Osteocyte (in vitro differentiated cells): Measurements from ENCODE around the gene ARHGAP27. TPM values are rescaled to one million over a fixed set of nuclear protein-coding genes. Genes with fewer than 3 reads are reported as not detected.

Experiments used
- DNase-seq: peaks from one replicate; pipeline ENCODE4 v3.0.0; 2021; ENCODE audit warnings: mixed read lengths; ENCODE audit not compliant: unreplicated experiment; ENCODE audit errors: extremely low spot score
- H3K27ac Mint-ChIP-seq: one replicate; pipeline ENCODE4 v1.8.0; 2021; ENCODE audit warnings: mild to moderate bottlenecking, mixed read lengths; ENCODE audit not compliant: unreplicated experiment
- H3K27me3 Mint-ChIP-seq: one replicate; pipeline ENCODE4 v1.8.0; 2021; ENCODE audit warnings: mixed read lengths; ENCODE audit not compliant: unreplicated experiment
- H3K36me3 Mint-ChIP-seq: one replicate; pipeline ENCODE4 v1.8.0; 2021; ENCODE audit warnings: mixed read lengths; ENCODE audit not compliant: unreplicated experiment
- H3K4me1 Mint-ChIP-seq: one replicate; pipeline ENCODE4 v1.8.0; 2021; ENCODE audit warnings: mixed read lengths; ENCODE audit not compliant: unreplicated experiment
- H3K4me3 Mint-ChIP-seq: one replicate; pipeline ENCODE4 v1.8.0; 2021; ENCODE audit warnings: mild to moderate bottlenecking, moderate library complexity, mixed read lengths; ENCODE audit not compliant: unreplicated experiment
- H3K9me3 Mint-ChIP-seq: one replicate; pipeline ENCODE4 v1.8.0; 2021; ENCODE audit warnings: mixed read lengths; ENCODE audit not compliant: unreplicated experiment
- total RNA-seq: library from RNA; stranded (reverse); gene quantifications from 2 replicates; pipeline ENCODE4 v1.2.1, GENCODE V29; 2021
- TF ChIP-seq, protein P1 (sequence below): fragments of 200-600 bp; sonication (generic); IDR thresholded peaks from 2 replicates; pipeline ENCODE4 v1.5.0; 2021; ENCODE audit warnings: antibody characterized with exemption, mild to moderate bottlenecking, moderate library complexity

Gene ARHGAP27
- total RNA-seq, 1 donor from 2014 or later = 1.6 TPM

GRCh38 chr17:45391291-45391690 lies 41.4 kb downstream of the ARHGAP27 start:
- H3K27ac Mint-ChIP-seq = no peak overlapping the region
- peaks cover 2% of the 10 kb centered on the region for H3K36me3 Mint-ChIP-seq
- TF ChIP-seq, protein P1, sequence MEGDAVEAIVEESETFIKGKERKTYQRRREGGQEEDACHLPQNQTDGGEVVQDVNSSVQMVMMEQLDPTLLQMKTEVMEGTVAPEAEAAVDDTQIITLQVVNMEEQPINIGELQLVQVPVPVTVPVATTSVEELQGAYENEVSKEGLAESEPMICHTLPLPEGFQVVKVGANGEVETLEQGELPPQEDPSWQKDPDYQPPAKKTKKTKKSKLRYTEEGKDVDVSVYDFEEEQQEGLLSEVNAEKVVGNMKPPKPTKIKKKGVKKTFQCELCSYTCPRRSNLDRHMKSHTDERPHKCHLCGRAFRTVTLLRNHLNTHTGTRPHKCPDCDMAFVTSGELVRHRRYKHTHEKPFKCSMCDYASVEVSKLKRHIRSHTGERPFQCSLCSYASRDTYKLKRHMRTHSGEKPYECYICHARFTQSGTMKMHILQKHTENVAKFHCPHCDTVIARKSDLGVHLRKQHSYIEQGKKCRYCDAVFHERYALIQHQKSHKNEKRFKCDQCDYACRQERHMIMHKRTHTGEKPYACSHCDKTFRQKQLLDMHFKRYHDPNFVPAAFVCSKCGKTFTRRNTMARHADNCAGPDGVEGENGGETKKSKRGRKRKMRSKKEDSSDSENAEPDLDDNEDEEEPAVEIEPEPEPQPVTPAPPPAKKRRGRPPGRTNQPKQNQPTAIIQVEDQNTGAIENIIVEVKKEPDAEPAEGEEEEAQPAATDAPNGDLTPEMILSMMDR = no peak
- peaks cover 6% of the 10 kb centered on the region for H3K4me1 Mint-ChIP-seq
- no peak for DNase-seq
- no peaks in the 10 kb centered on the region for H3K9me3 Mint-ChIP-seq
- no peak overlapping the region for H3K4me3 Mint-ChIP-seq
- H3K27me3 Mint-ChIP-seq = peaks cover 20% of the 10 kb centered on the region

DNA sequence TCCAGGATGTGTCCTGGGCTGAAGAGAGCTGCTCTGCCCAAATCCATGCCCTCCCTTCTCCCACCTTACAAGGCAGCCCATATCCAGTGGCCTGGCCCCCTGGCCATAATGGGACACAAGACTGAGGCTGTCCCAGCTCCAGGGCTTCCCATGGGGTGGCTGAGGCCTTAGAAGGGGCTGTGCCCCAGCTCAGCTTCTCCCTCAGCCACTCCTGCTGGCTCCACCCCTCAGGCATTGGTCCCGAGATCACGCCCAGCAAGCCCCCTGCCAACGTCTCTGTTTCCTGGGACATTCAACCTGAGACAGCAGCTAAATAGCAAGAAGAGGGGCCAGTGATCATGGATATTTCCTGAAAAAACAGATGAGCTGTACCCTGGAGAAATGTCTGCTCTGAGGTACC lies 43.3 kb downstream of the ARHGAP27 start:
- TF ChIP-seq, protein P1 = no peak
- H3K27ac Mint-ChIP-seq = no peak overlapping the region
- peaks cover 12% of the 10 kb centered on the region for H3K4me1 Mint-ChIP-seq
- H3K4me3 Mint-ChIP-seq = no peak overlapping the region
- H3K9me3 Mint-ChIP-seq = no peaks in the 10 kb centered on the region
- peaks cover 2% of the 10 kb centered on the region for H3K36me3 Mint-ChIP-seq
- no peak for DNase-seq
- peaks cover 20% of the 10 kb centered on the region for H3K27me3 Mint-ChIP-seq

DNA sequence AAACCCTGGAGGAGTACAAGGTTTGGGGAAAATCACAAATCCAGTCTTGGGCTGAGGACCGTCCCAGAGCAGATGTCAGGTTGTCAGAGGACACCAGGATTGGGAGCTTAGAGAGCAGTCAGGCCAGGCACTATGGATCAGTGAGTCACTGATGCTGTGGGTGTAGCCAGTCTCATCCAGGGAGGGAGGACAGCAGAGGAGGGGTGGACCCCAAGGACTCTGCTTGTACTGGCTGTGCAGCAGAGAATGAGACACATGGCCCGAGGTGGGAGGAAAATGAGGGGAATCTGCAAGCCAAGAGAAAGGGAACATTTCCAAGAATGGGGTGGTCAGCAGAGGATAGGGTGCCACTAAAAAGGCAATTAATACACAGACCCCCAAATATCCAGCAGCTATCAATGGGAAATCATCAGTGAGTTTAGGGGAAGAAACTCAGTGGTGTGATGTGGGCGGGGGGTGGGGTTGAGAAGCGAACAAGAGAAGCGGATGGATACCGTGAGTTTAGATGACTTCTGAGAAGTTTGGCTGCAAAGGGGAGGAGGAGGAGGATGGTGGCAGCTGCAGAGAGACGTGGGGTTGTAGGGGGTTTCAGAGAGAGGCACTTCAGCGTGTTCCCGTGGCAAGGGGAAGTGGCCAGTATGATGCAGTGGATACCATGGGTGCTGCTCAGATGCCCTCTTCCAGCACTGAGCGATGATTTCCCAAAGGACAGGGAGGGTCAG lies 43.9 kb downstream of the ARHGAP27 start:
- peaks cover 17% of the 10 kb centered on the region for H3K4me1 Mint-ChIP-seq
- TF ChIP-seq, protein P1 = no peak
- H3K27ac Mint-ChIP-seq = peak overlapping the region; percentile 29
- H3K4me3 Mint-ChIP-seq = no peak overlapping the region
- H3K9me3 Mint-ChIP-seq = no peaks in the 10 kb centered on the region
- no peak for DNase-seq
- H3K27me3 Mint-ChIP-seq = peaks cover 20% of the 10 kb centered on the region
- peaks cover 2% of the 10 kb centered on the region for H3K36me3 Mint-ChIP-seq

DNA sequence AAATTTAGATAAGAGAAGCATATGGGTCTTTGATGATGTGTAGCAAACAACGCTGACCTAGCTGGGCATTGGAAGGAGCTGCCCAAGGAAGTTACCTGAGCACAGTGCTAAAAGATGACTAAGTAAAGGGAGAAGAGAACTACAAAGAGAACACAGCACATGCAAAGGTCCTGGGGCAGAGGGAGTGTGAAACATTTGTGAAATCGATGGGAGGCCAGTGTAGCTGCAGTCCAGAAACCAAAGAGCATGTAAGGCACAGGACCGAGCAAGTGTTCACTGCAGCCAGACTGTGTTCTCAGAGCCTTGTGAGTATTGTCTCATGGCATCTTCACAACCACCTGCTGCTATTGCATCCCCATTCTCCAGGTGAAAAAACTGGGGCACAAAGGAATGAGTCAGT lies 44.9 kb downstream of the ARHGAP27 start:
- no peak for DNase-seq
- H3K27me3 Mint-ChIP-seq = peaks cover 20% of the 10 kb centered on the region
- peaks cover 17% of the 10 kb centered on the region for H3K4me1 Mint-ChIP-seq
- H3K9me3 Mint-ChIP-seq = no peaks in the 10 kb centered on the region
- TF ChIP-seq, protein P1 = no peak
- H3K36me3 Mint-ChIP-seq = peaks cover 2% of the 10 kb centered on the region
- H3K27ac Mint-ChIP-seq = no peak overlapping the region
- no peak overlapping the region for H3K4me3 Mint-ChIP-seq

- H3K36me3 Mint-ChIP-seq = peaks cover 2% of the 10 kb centered on the region
- H3K4me3 Mint-ChIP-seq = no peak overlapping the region
- TF ChIP-seq, protein P1 = no peak
These were observed 46.5 kb downstream of the ARHGAP27 start for GRCh38 chr17:45386178-45386577.

More at GRCh38 chr17:45386178-45386577, 46.5 kb downstream of the ARHGAP27 start:
- H3K9me3 Mint-ChIP-seq = no peaks in the 10 kb centered on the region
- no peak overlapping the region for H3K27ac Mint-ChIP-seq
- peaks cover 17% of the 10 kb centered on the region for H3K4me1 Mint-ChIP-seq
- no peak for DNase-seq
- H3K27me3 Mint-ChIP-seq = peaks cover 16% of the 10 kb centered on the region
